IPS-20b (cell line): ENCODE results near the gene SPRED1.

Experiments
- H3K27ac ChIP-seq: one replicate; pipeline ENCODE4 v1.5.1; 2013; ENCODE audit warnings: low read length
- H3K27me3 ChIP-seq: 2 replicates; pipeline ENCODE4 v1.6.1; 2013; ENCODE audit warnings: mild to moderate bottlenecking, low read length, inconsistent platforms; ENCODE audit not compliant: insufficient read depth
- H3K36me3 ChIP-seq: 2 replicates; pipeline ENCODE4 v1.6.1; 2013; ENCODE audit warnings: low read depth, mild to moderate bottlenecking, inconsistent platforms, low read length, moderate library complexity; ENCODE audit not compliant: insufficient read depth
- H3K4me1 ChIP-seq: 2 replicates; pipeline ENCODE4 v1.6.1; 2013; ENCODE audit warnings: mild to moderate bottlenecking, control low read depth, inconsistent platforms, low read length, moderate library complexity; ENCODE audit not compliant: insufficient read depth
- H3K4me3 ChIP-seq: 2 replicates; pipeline ENCODE4 v1.5.1; 2013; ENCODE audit warnings: mild to moderate bottlenecking, low read length, inconsistent platforms
- H3K9ac ChIP-seq: 2 replicates; pipeline ENCODE4 v1.6.1; 2013; ENCODE audit warnings: low read depth, mild to moderate bottlenecking, inconsistent platforms, low read length, moderate library complexity
- H3K9me3 ChIP-seq: 2 replicates; pipeline ENCODE4 v1.6.1; 2013; ENCODE audit warnings: mild to moderate bottlenecking, low read depth, low read length, inconsistent platforms; ENCODE audit not compliant: insufficient read depth

Gene SPRED1

DNA sequence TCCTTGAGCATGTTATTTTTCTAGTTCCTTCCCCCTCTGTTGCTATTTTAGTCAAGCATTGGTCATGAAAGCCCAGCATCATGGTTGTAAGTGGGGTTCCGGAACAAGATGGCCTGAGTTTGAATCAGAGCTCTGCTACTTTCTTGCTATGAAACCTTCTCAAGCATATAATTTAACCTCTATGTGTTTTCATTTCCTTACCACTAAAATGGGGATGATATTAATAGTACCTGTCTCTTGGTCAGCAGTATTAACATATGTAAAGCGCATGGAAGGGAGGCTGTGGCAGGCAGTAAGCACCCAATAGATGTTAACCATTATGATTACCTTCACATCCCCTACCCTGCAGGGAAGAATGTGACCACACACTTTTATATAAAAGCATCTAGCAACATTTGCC is 14.3 kb upstream of the SPRED1 start:
- no peaks in the 10 kb centered on the region for H3K4me1 ChIP-seq
- no peaks in the 10 kb centered on the region for H3K27me3 ChIP-seq
- H3K4me3 ChIP-seq, result no peak overlapping the region
- no peak overlapping the region for H3K9ac ChIP-seq
- H3K27ac ChIP-seq, result no peak overlapping the region
- H3K36me3 ChIP-seq, result no peaks in the 10 kb centered on the region
- no peaks in the 10 kb centered on the region for H3K9me3 ChIP-seq

DNA sequence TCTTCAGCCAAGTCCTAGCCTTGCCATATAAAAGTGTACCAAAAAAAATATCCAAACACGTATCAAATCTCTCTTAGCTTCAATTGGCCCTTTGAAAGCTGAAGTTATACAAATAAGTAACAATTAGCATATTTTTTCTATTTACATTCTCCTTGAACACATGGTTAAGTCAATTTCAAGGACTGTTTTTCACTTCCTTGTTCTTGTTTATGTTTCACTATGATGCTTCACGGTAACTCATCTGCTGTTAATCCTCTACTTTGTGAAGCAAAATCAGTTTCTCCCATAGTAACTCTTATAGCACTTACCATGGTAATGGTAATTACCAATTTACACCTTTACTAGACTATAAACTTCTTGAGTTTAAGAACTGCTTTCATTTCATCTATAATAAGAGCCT is 10.6 kb upstream of the SPRED1 start:
- no peak overlapping the region for H3K9ac ChIP-seq
- no peaks in the 10 kb centered on the region for H3K27me3 ChIP-seq
- H3K4me1 ChIP-seq, result no peaks in the 10 kb centered on the region
- no peaks in the 10 kb centered on the region for H3K9me3 ChIP-seq
- no peak overlapping the region for H3K27ac ChIP-seq
- H3K36me3 ChIP-seq, result no peaks in the 10 kb centered on the region
- no peak overlapping the region for H3K4me3 ChIP-seq

DNA sequence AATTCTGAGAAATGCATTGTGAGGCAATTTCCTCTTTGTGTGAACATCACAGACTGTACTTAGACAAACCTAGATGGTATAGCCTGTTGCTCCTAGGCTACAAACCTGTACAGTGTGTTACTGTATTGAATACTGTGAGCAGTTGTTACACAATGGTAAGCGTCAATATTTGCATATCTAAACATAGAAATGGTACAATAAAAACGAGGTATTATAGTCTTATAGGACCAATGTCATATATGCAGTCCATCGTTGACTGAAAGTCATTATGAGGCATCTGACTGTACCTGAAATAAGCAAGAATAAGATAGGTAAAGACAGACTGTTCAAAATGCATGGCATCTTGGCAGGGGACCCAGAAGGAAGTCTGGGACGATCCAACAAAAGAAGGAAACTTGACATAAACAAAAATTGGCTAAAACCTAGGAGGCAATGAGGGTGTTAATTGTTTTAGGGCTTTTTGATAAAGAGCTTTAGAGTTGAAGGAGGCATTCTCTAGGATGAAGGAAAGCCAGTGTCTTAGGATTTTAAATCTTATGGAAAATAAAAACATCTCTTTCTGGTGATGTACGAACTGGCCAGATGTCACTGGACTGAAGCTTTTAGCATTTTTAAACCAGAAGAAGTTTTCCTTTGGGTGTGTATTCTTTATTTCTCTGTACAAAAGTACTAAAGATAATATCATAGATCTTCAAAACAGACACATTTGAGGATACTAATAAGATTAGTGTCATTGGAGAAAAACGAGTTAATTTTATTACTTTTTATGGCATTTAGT is 9.2 kb upstream of the SPRED1 start:
- H3K27me3 ChIP-seq, result no peaks in the 10 kb centered on the region
- H3K4me3 ChIP-seq, result no peak overlapping the region
- H3K9ac ChIP-seq, result no peak overlapping the region
- H3K9me3 ChIP-seq, result no peaks in the 10 kb centered on the region
- no peaks in the 10 kb centered on the region for H3K36me3 ChIP-seq
- no peaks in the 10 kb centered on the region for H3K4me1 ChIP-seq
- H3K27ac ChIP-seq, result no peak overlapping the region

DNA sequence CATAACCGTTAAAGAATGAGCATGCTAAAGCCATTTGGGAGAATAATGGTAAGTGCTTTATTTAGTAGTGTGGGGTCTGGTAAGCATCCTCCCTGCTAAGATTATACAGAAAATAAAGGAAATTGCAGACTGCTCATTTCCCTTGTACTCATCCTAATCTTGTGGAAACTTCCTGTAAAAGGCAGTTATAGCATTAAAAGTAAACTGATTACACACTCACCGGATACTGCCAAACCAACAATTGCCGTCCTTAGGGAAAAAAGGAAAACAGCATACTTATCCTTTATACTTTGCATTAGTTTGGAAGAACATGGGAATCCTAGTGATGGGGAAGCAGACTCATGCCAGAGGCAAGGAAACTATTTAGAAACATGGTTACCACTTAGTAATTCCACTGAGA is 5.3 kb upstream of the SPRED1 start:
- H3K9me3 ChIP-seq, result no peaks in the 10 kb centered on the region
- no peaks in the 10 kb centered on the region for H3K36me3 ChIP-seq
- H3K27me3 ChIP-seq, result no peaks in the 10 kb centered on the region
- no peak overlapping the region for H3K4me3 ChIP-seq
- no peak overlapping the region for H3K27ac ChIP-seq
- H3K4me1 ChIP-seq, result peaks cover 17% of the 10 kb centered on the region; the same call in 1 of the 2 replicates
- H3K9ac ChIP-seq, result no peak overlapping the region

DNA sequence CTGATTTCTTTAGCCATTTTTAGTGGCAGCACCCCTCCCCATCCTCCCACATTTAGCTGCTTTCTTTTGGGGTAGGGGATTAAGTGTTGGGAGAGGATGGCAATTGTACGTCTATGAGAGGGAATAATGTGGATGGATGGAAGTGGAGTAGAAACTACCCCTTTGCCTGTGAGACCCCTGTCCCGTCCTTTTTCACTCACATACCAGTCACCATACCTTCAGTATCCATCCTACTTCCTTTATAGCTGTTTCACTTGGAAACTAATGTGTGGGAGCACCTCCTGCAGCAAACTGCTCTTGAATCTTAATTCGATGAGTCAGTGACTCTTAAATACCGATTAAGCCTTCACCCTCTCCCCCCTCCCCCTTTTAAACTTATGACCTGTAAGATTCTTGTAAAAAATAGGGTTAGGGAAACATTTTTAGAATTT is 730 bp downstream of the SPRED1 start:
- Histone ChIP-seq H3K4me3 (peak overlapping the region; percentile 96), H3K9me3 (no peaks in the 10 kb centered on the region), H3K27ac (peak overlapping the region; percentile 32), H3K9ac (peak overlapping the region; percentile 92), H3K4me1 (peaks cover 35% of the 10 kb centered on the region; the same call in 1 of the 2 replicates), H3K27me3 (no peaks in the 10 kb centered on the region), H3K36me3 (no peaks in the 10 kb centered on the region)

DNA sequence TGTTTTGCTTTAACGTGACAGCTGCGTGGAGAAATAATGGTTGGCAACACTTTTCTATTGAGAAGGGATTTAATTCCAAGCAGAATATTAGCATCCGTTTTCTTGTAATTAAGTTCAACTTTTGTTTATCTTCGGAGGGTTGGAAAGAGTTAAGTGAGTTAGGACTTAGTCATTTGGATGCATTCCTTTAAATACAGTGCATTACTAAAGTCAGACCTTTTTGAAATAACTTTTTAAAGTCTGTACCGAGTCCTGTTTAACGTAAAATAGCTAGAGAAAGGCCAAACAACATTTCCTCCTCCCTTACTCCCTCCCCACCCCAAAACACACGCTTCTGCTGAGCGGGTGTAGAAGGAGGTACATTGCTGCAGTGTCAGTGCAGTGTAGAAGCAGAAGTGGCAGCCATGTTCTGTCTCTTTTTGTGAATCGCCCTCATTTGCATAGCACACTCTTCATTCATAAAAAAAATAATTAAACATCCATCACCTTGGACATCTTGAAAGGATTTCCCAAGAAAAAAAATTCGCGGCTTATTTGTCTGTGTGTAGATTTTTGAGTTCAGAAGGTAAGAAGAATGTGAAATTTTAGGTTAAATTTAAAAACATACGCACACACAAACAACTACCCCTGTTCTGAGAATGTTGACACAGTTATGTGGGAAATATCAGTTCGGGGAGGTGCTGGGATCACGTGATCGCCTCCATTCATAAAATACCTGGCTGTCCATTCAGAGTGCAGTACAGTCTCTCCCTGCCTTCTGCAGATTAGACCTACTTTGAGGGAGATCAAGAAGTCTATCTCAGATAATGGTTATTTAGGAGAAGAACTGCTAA is 1.6 kb downstream of the SPRED1 start:
- Histone ChIP-seq H3K4me3 (peak overlapping the region; percentile 96), H3K9ac (peak overlapping the region; percentile 92; the same call in 1 of the 2 replicates), H3K4me1 (peaks cover 35% of the 10 kb centered on the region; the same call in 1 of the 2 replicates), H3K9me3 (no peaks in the 10 kb centered on the region), H3K27me3 (no peaks in the 10 kb centered on the region), H3K36me3 (no peaks in the 10 kb centered on the region), H3K27ac (no peak overlapping the region)

DNA sequence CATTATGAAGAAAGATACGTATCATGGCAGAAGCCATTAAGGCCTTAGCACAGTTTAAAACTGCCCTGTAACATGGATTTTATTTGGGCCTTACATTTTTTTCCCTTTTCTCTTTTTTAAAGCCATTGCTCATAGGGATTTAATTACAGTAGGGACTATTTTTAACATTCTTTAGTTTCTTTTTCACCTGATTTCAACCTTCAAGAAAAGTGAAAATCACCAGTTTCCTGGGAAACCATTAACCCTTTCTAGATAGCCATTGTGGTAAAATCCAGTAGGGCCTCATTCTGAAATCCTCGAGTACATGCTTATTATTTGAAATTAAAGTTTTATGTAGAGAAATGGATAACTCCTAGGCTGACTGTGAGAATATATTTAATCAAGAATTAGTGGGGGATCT is 3.1 kb downstream of the SPRED1 start:
- Histone ChIP-seq H3K27me3 (no peaks in the 10 kb centered on the region), H3K4me3 (peak overlapping the region; percentile 96), H3K27ac (no peak overlapping the region), H3K4me1 (peaks cover 32% of the 10 kb centered on the region), H3K36me3 (no peaks in the 10 kb centered on the region), H3K9ac (peak overlapping the region; percentile 92; the same call in 1 of the 2 replicates), H3K9me3 (no peaks in the 10 kb centered on the region)

DNA sequence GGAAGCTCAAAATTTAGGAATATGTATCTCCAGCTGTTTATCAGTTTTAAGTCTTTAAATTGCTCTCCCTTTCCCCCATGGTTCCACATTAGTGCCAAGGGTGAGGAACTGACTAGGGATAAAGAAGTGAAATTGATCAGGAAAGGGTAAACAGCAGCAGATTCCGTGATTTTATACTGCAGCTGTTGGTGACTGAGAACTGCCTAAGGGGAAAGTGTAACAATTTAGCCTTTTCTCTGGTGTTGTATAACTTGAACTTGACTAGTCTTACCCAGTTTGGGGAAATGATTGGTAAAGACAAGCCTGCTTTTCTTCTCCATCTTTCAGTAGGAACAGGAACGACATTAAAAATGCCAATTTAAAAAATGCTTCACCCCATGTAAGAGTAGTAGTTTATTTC is 5.0 kb downstream of the SPRED1 start:
- Histone ChIP-seq H3K27ac (no peak overlapping the region), H3K4me1 (peaks cover 48% of the 10 kb centered on the region), H3K36me3 (no peaks in the 10 kb centered on the region), H3K4me3 (peak overlapping the region; percentile 41; the same call in 1 of the 2 replicates), H3K9me3 (no peaks in the 10 kb centered on the region), H3K9ac (peak overlapping the region; percentile 22; the same call in 1 of the 2 replicates), H3K27me3 (no peaks in the 10 kb centered on the region)

DNA sequence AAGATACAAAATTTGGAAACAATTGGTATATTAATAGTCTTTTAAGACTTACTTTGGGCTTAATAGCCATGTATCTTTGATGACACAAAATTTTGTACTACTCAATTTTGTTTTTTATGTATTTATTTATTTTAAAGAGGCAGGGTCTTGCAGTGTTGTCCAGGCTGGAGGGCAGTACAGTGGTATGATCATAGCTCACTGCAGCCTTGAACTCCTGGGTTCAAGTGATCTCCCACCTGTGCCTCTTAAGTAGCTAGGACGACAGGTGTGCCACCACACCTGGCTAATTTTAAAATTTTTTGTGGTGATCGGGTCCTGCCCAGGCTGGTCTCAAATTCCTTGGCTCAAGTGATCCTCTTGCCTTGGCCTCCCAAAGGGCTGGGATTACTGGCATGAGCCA is 6.5 kb downstream of the SPRED1 start:
- no peaks in the 10 kb centered on the region for H3K36me3 ChIP-seq
- H3K9ac ChIP-seq, result no peak overlapping the region
- no peaks in the 10 kb centered on the region for H3K9me3 ChIP-seq
- peaks cover 50% of the 10 kb centered on the region for H3K4me1 ChIP-seq
- no peak overlapping the region for H3K4me3 ChIP-seq
- H3K27ac ChIP-seq, result no peak overlapping the region
- no peaks in the 10 kb centered on the region for H3K27me3 ChIP-seq

DNA sequence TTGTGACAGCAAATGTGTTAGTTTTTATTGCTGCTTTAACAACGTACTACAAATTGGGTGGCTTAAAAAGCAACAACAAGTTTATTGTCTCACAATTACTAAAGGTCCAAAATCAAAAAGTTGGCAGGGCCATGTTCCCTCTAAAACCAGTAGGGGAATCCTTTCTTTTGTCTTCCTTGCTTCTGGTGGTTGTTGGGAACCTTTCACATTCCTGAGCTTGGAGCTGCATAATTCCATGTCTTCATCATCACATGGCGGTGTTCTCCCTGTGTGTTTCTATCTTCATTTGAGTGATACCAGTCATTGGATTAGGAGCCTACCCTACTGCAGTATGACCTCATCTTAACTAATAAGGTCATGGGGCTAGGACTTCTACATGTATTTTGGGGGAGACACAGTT is 7.4 kb downstream of the SPRED1 start:
- no peak overlapping the region for H3K27ac ChIP-seq
- peaks cover 50% of the 10 kb centered on the region for H3K4me1 ChIP-seq
- 0 out of 2 replicates have a peak overlapping the region, but pooled peaks have one; percentile 1 for H3K4me3 ChIP-seq
- no peak overlapping the region for H3K9ac ChIP-seq
- H3K27me3 ChIP-seq, result no peaks in the 10 kb centered on the region
- no peaks in the 10 kb centered on the region for H3K36me3 ChIP-seq
- H3K9me3 ChIP-seq, result no peaks in the 10 kb centered on the region

DNA sequence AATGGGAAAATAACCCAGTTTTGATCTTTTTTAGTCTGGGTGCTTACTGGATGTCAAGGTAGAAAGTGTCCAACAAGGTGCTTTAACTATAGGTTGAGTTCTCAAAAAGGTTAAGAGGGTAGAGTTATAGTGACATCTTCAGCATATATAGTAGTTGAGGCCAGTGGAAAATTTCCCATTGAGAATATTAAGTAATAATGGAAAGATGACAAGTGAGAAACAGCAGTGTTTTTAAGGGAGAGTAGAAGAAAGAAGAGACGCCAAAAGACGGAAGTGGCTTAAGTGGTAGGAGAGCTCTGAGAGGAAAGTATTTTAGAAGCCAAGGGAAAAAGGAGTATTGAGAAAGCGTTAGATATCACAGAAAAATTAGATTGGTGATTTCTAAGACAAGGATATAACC is 10.6 kb downstream of the SPRED1 start:
- Histone ChIP-seq H3K4me3 (no peak overlapping the region), H3K9ac (no peak overlapping the region), H3K36me3 (peaks cover 9% of the 10 kb centered on the region; the same call in 1 of the 2 replicates), H3K9me3 (no peaks in the 10 kb centered on the region), H3K4me1 (peaks cover 35% of the 10 kb centered on the region), H3K27ac (no peak overlapping the region), H3K27me3 (no peaks in the 10 kb centered on the region)
